OCI-LY1 (cell line): ENCODE results near the gene KRTAP5-4.
"Not testable (repeated sequence)": the region's sequence is repeated elsewhere in the genome, so short reads cannot be mapped to it uniquely, and the experiment has no call there.

Experiments
- H2AFZ ChIP-seq: fragments of 200-600 bp; sonication (generic), shearing (Covaris generic); 2 replicates; pipeline ENCODE4 v1.6.0; 2014; ENCODE audit warnings: antibody characterized with exemption, mild to moderate bottlenecking, low read length
- H3F3A ChIP-seq: fragments of 200-600 bp; sonication (generic), shearing (Covaris generic); 2 replicates; pipeline ENCODE4 v1.6.0; 2014; ENCODE audit warnings: mild to moderate bottlenecking, antibody characterized with exemption, low read length, moderate library complexity; ENCODE audit not compliant: insufficient read depth
- H3K27ac ChIP-seq: fragments of 200-600 bp; sonication (generic); 2 replicates; pipeline ENCODE4 v1.5.1; 2014; ENCODE audit warnings: low read length, mixed run types, mild to moderate bottlenecking, low read depth; ENCODE audit not compliant: poor library complexity, severe bottlenecking
- H3K27me3 ChIP-seq: fragments of 200-600 bp; sonication (generic); 2 replicates; pipeline ENCODE4 v1.6.0; 2014; ENCODE audit warnings: antibody characterized with exemption, mild to moderate bottlenecking, low read length, moderate library complexity; ENCODE audit not compliant: insufficient read depth
- H3K36me3 ChIP-seq: fragments of 200-600 bp; sonication (generic); 2 replicates; pipeline ENCODE4 v1.6.1; 2014; ENCODE audit warnings: mild to moderate bottlenecking, antibody characterized with exemption, low read length, moderate library complexity, mixed read lengths; ENCODE audit not compliant: insufficient read depth
- H3K4me1 ChIP-seq: fragments of 200-600 bp; sonication (generic); 2 replicates; pipeline ENCODE4 v1.5.1; 2014; ENCODE audit warnings: mild to moderate bottlenecking, low read length, moderate library complexity; ENCODE audit not compliant: insufficient read depth, severe bottlenecking
- H3K4me2 ChIP-seq: fragments of 200-600 bp; sonication (generic), shearing (Covaris generic); 2 replicates; pipeline ENCODE4 v1.6.1; 2014; ENCODE audit warnings: low read length
- H3K4me3 ChIP-seq: fragments of 200-600 bp; sonication (generic); 2 replicates; pipeline ENCODE4 v1.5.1; 2014; ENCODE audit warnings: low read length, low read depth, mild to moderate bottlenecking, mixed read lengths; ENCODE audit not compliant: poor library complexity, severe bottlenecking
- H3K79me2 ChIP-seq: fragments of 200-600 bp; shearing (Covaris generic); 2 replicates; pipeline ENCODE4 v1.6.1; 2016; ENCODE audit warnings: mixed run types, low read length, mixed read lengths; ENCODE audit not compliant: insufficient read depth
- H3K9ac ChIP-seq: fragments of 200-600 bp; sonication (generic), shearing (Covaris generic); 2 replicates; pipeline ENCODE4 v1.6.1; 2014; ENCODE audit warnings: mild to moderate bottlenecking, low read length, mixed read lengths
- H3K9me2 ChIP-seq: fragments of 200-600 bp; sonication (generic), shearing (Covaris generic); 2 replicates; pipeline ENCODE4 v1.6.1; 2014; ENCODE audit warnings: low read depth, mild to moderate bottlenecking, low read length, mixed read lengths
- H3K9me3 ChIP-seq: fragments of 200-600 bp; shearing (Covaris generic); 2 replicates; pipeline ENCODE4 v1.6.1; 2014; ENCODE audit warnings: low read length, mixed read lengths
- H4K20me1 ChIP-seq: fragments of 200-600 bp; sonication (generic), shearing (Covaris generic); 2 replicates; pipeline ENCODE4 v1.6.0; 2016; ENCODE audit warnings: mild to moderate bottlenecking, low read length; ENCODE audit not compliant: insufficient read depth
- CTCF ChIP-seq: fragments of 200-600 bp; sonication (generic), shearing (Covaris generic); IDR thresholded peaks from 2 replicates; pipeline ENCODE4 v1.5.1; 2017; ENCODE audit warnings: mild to moderate bottlenecking, antibody characterized with exemption, low read length, moderate library complexity, mixed read lengths
- EZH2 ChIP-seq: fragments of 200-600 bp; sonication (generic), shearing (Covaris generic); IDR thresholded peaks from 2 replicates; pipeline ENCODE4 v1.8.0; 2017; ENCODE audit warnings: borderline replicate concordance, mixed run types, mild to moderate bottlenecking, antibody characterized with exemption, low read length, moderate library complexity, mixed read lengths

KRTAP5-4 gene

GRCh38 chr11:1581976-1582375 lies 40.0 kb downstream of the KRTAP5-4 start:
- TF ChIP-seq EZH2 (no peak), CTCF (no peak)
- H3F3A ChIP-seq, result no peaks in the 10 kb centered on the region
- no peak overlapping the region for H3K27ac ChIP-seq
- no peaks in the 10 kb centered on the region for H3K36me3 ChIP-seq
- no peak overlapping the region for H3K4me3 ChIP-seq
- no peaks in the 10 kb centered on the region; the same call in 1 of the 2 replicates for H3K27me3 ChIP-seq
- no peaks in the 10 kb centered on the region for H3K79me2 ChIP-seq
- no peaks in the 10 kb centered on the region for H3K4me1 ChIP-seq
- H3K4me2 ChIP-seq, result no peak overlapping the region
- H4K20me1 ChIP-seq, result no peaks in the 10 kb centered on the region
- no peak overlapping the region for H3K9ac ChIP-seq
- no peaks in the 10 kb centered on the region for H3K9me2 ChIP-seq
- no peaks in the 10 kb centered on the region for H3K9me3 ChIP-seq
- no peak overlapping the region for H2AFZ ChIP-seq

GRCh38 chr11:1576825-1577224 lies 45.1 kb downstream of the KRTAP5-4 start:
- H4K20me1 ChIP-seq, result no peaks in the 10 kb centered on the region
- H3K4me1 ChIP-seq, result peaks cover 8% of the 10 kb centered on the region
- H3K9me3 ChIP-seq, result no peaks in the 10 kb centered on the region
- H2AFZ ChIP-seq, result no peak overlapping the region
- no peaks in the 10 kb centered on the region for H3K9me2 ChIP-seq
- no peaks in the 10 kb centered on the region for H3K36me3 ChIP-seq
- H3F3A ChIP-seq, result no peaks in the 10 kb centered on the region
- TF ChIP-seq EZH2, result no peak
- no peak for TF ChIP-seq CTCF
- no peak overlapping the region for H3K4me3 ChIP-seq
- no peaks in the 10 kb centered on the region; the same call in 1 of the 2 replicates for H3K27me3 ChIP-seq
- no peak overlapping the region for H3K27ac ChIP-seq
- no peak overlapping the region for H3K9ac ChIP-seq
- no peaks in the 10 kb centered on the region for H3K79me2 ChIP-seq
- no peak overlapping the region for H3K4me2 ChIP-seq

GRCh38 chr11:1575756-1576155 lies 46.2 kb downstream of the KRTAP5-4 start:
- not testable (repeated sequence) for H3K4me3 ChIP-seq, H3K9me3 ChIP-seq, H3K4me2 ChIP-seq, H2AFZ ChIP-seq, H3K27ac ChIP-seq, H3K4me1 ChIP-seq, H3K27me3 ChIP-seq, H3K9ac ChIP-seq, H3K9me2 ChIP-seq, H4K20me1 ChIP-seq, H3K79me2 ChIP-seq, H3K36me3 ChIP-seq, H3F3A ChIP-seq

- H3K27ac ChIP-seq, result no peak overlapping the region
- H3K4me2 ChIP-seq, result no peak overlapping the region
- no peaks in the 10 kb centered on the region for H3K9me2 ChIP-seq
- H3K36me3 ChIP-seq, result no peaks in the 10 kb centered on the region
- H3K79me2 ChIP-seq, result no peaks in the 10 kb centered on the region
- no peak for TF ChIP-seq EZH2
- no peak for TF ChIP-seq CTCF
- H3F3A ChIP-seq, result no peaks in the 10 kb centered on the region
- H2AFZ ChIP-seq, result no peak overlapping the region
- no peaks in the 10 kb centered on the region for H4K20me1 ChIP-seq
- no peaks in the 10 kb centered on the region; the same call in 1 of the 2 replicates for H3K27me3 ChIP-seq
- H3K9ac ChIP-seq, result no peak overlapping the region
- peaks cover 8% of the 10 kb centered on the region for H3K4me1 ChIP-seq
- H3K4me3 ChIP-seq, result no peak overlapping the region
- H3K9me3 ChIP-seq, result no peaks in the 10 kb centered on the region
These were observed 47.0 kb downstream of the KRTAP5-4 start for GRCh38 chr11:1574933-1575242.
